ENCODE measurements around the gene SLC25A4. TPM values are rescaled to one million over a fixed set of nuclear protein-coding genes. Genes with fewer than 3 reads are reported as not detected.
A peak's percentile ranks its signal among the peaks of the same experiment; 100 is the strongest.

The SLC25A4 gene
- total and polyA plus RNA-seq, 2 donors from 2014 or later = 41.2 to 148 TPM

DNA sequence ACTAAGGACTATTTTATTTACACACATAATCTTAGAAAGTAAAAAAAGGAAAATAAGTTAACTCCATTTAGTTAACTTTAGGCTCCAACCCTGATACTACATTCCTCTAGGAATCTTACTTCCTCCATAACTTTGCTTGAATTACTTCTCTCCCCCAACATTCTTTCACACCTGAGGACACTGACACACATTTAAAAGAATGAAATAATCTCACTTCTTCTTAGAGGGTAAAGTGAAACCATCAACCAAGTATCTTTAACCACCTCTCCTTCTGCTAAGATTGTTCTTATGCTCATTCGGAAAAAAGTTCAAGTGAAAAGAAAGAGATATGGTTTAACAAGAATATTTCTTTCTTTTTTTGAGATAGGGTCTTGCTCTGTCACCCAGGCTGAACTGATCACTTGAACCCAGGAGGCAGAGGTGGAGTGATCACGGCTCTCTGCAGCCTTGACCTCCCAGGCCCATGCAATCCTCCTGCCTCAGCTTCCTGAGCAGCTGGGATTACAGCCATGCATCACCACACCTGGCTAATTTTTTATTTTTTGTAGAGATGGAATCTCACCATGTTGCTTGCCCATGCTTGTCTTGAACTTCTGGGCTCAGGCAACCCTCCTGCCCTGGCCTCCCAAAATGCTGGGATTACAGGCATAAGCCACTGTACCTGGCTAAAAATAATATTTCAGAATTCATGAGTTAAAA lies 28.5 kb downstream of the SLC25A4 start:
- no peak overlapping the region for H3K9ac ChIP-seq (ENCODE audit: low read length in 3 of 3)
- peak in 3 of 5 donors; percentile 15 to 32 (median 23) for DNase-seq
- no peaks in the 10 kb centered on the region for H3K9me3 ChIP-seq (ENCODE audit: control insufficient read depth in 2 of 3, insufficient read depth in 1 of 3, low read length in 3 of 3)
- TF ChIP-seq, protein P1, sequence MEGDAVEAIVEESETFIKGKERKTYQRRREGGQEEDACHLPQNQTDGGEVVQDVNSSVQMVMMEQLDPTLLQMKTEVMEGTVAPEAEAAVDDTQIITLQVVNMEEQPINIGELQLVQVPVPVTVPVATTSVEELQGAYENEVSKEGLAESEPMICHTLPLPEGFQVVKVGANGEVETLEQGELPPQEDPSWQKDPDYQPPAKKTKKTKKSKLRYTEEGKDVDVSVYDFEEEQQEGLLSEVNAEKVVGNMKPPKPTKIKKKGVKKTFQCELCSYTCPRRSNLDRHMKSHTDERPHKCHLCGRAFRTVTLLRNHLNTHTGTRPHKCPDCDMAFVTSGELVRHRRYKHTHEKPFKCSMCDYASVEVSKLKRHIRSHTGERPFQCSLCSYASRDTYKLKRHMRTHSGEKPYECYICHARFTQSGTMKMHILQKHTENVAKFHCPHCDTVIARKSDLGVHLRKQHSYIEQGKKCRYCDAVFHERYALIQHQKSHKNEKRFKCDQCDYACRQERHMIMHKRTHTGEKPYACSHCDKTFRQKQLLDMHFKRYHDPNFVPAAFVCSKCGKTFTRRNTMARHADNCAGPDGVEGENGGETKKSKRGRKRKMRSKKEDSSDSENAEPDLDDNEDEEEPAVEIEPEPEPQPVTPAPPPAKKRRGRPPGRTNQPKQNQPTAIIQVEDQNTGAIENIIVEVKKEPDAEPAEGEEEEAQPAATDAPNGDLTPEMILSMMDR (IDR thresholded peaks at IDR 0.05; ENCODE audit: borderline replicate concordance, extremely low read depth, insufficient read depth) = no peak
- H3K27ac ChIP-seq (ENCODE audit: low read depth in 2 of 2, low read length in 2 of 2) = no peak overlapping the region
- peaks cover 0 to 2% (median 0%) of the 10 kb centered on the region in 3 donors for H3K4me1 ChIP-seq (ENCODE audit: control insufficient read depth in 2 of 3, insufficient read depth in 2 of 3, low read depth in 1 of 3, low read length in 3 of 3)
- intact Hi-C loops (cut with DNase I) = no loop called here
- H3K27me3 ChIP-seq (ENCODE audit: control insufficient read depth, insufficient read depth, low read length) = no peaks in the 10 kb centered on the region
- peaks cover 2 to 21% (median 7%) of the 10 kb centered on the region in 3 donors for H3K36me3 ChIP-seq (ENCODE audit: control insufficient read depth in 2 of 3, insufficient read depth in 3 of 3, low read length in 3 of 3)
- no peak overlapping the region for H3K4me3 ChIP-seq (ENCODE audit: low read length in 3 of 3)
- FAIRE-seq = no peak

DNA sequence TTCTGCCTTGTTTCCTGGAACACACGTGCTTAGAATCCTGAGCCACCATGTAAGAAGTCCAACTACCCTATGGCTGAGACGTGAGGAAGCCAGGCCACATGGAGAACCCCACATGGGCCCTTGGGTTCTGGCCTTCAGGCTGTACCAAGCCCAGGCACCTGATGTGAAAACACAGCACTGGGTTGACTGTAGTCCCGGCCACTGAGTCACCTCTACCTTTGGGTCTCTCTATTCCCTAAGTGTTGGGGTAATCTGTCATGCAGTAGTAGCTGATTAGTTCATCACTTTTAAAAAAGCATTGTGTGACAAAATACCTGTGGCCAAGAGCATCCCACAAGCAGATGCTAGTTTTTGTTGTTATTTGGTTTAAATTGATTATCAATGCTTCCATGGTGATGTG lies 36.4 kb downstream of the SLC25A4 start:
- Histone ChIP-seq H3K9ac (ENCODE audit: low read length in 3 of 3) (no peak overlapping the region), H3K4me3 (ENCODE audit: low read length in 3 of 3) (no peak overlapping the region), H3K4me1 (ENCODE audit: control insufficient read depth in 2 of 3, insufficient read depth in 2 of 3, low read depth in 1 of 3, low read length in 3 of 3) (no peaks in the 10 kb centered on the region), H3K36me3 (ENCODE audit: control insufficient read depth in 2 of 3, insufficient read depth in 3 of 3, low read length in 3 of 3) (peaks cover 0 to 7% (median 0%) of the 10 kb centered on the region in 3 donors), H3K27ac (ENCODE audit: low read depth in 2 of 2, low read length in 2 of 2) (no peak overlapping the region), H3K9me3 (ENCODE audit: control insufficient read depth in 2 of 3, insufficient read depth in 1 of 3, low read length in 3 of 3) (no peaks in the 10 kb centered on the region), H3K27me3 (ENCODE audit: control insufficient read depth, insufficient read depth, low read length) (no peaks in the 10 kb centered on the region)
- TF ChIP-seq, protein P1 (IDR thresholded peaks at IDR 0.05; ENCODE audit: borderline replicate concordance, extremely low read depth, insufficient read depth) = no peak
- DNase-seq (no peak), FAIRE-seq (no peak)
- intact Hi-C loops (cut with DNase I) = no loop called here

GRCh38 chr4:185182239-185182638 lies 39.2 kb downstream of the SLC25A4 start:
- no peaks in the 10 kb centered on the region for H3K9me3 ChIP-seq (ENCODE audit: control insufficient read depth in 2 of 3, insufficient read depth in 1 of 3, low read length in 3 of 3)
- FAIRE-seq (no peak), DNase-seq (no peak)
- H3K4me3 ChIP-seq (ENCODE audit: low read length in 3 of 3) = no peak overlapping the region
- TF ChIP-seq, protein P1 (IDR thresholded peaks at IDR 0.05; ENCODE audit: borderline replicate concordance, extremely low read depth, insufficient read depth) = no peak
- H3K4me1 ChIP-seq (ENCODE audit: control insufficient read depth in 2 of 3, insufficient read depth in 2 of 3, low read depth in 1 of 3, low read length in 3 of 3) = no peaks in the 10 kb centered on the region
- intact Hi-C loops (cut with DNase I) = no loop called here
- H3K27me3 ChIP-seq (ENCODE audit: control insufficient read depth, insufficient read depth, low read length) = no peaks in the 10 kb centered on the region
- H3K36me3 ChIP-seq (ENCODE audit: control insufficient read depth in 2 of 3, insufficient read depth in 3 of 3, low read length in 3 of 3) = no peaks in the 10 kb centered on the region
- no peak overlapping the region for H3K27ac ChIP-seq (ENCODE audit: low read depth in 2 of 2, low read length in 2 of 2)
- H3K9ac ChIP-seq (ENCODE audit: low read length in 3 of 3) = no peak overlapping the region
